Measurements from ENCODE around the gene DPEP3. TPM values are rescaled to one million over a fixed set of nuclear protein-coding genes. Genes with fewer than 3 reads are reported as not detected.
A peak's percentile ranks its signal among the peaks of the same experiment; 100 is the strongest.
"Not testable (repeated sequence)": the region's sequence is repeated elsewhere in the genome, so short reads cannot be mapped to it uniquely, and the experiment has no call there.

Gene DPEP3
- total RNA-seq, 1 donor from 2014 or later, result not detected

DNA sequence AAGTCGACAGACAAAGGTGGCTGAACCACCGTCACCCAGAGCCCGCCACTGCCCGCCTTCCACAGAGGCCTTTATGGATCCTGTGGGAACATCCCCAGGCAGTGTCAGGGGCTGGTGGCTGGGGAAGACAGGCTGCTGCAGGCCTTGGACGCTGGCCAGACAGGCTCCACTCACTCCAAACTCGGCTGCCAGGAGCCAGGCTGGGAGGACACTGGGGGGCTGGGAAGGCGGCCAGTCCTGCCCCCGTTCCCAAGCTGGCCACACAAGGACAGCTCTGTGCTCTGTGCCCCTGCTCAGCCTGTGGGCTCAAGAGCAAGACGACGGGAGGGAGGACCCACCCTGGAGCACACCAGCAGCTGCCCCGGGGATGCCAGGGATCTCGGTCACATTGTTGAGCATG, 28.8 kb downstream of the DPEP3 start:
- intact Hi-C loops (cut with micrococcal nuclease), result no loop called here
- DNase-seq (peak; percentile 89), ATAC-seq (peak; percentile 80)

GRCh38 chr16:67950335-67950843, 29.9 kb downstream of the DPEP3 start:
- intact Hi-C loops (cut with micrococcal nuclease), result no loop called here
- no peak for DNase-seq
- no peak for ATAC-seq

- DNase-seq, result no peak
- no peak for ATAC-seq
- intact Hi-C loops (cut with micrococcal nuclease), result no loop called here
Observed at GRCh38 chr16:67949645-67950044, 30.7 kb downstream of the DPEP3 start.

GRCh38 chr16:67948015-67948414, 32.3 kb downstream of the DPEP3 start:
- intact Hi-C loops (cut with micrococcal nuclease), result no loop called here
- DNase-seq (no peak), ATAC-seq (no peak)

GRCh38 chr16:67946966-67947558, 33.2 kb downstream of the DPEP3 start:
- intact Hi-C loops (cut with micrococcal nuclease), result no loop called here
- DNase-seq (no peak), ATAC-seq (no peak)

DNA sequence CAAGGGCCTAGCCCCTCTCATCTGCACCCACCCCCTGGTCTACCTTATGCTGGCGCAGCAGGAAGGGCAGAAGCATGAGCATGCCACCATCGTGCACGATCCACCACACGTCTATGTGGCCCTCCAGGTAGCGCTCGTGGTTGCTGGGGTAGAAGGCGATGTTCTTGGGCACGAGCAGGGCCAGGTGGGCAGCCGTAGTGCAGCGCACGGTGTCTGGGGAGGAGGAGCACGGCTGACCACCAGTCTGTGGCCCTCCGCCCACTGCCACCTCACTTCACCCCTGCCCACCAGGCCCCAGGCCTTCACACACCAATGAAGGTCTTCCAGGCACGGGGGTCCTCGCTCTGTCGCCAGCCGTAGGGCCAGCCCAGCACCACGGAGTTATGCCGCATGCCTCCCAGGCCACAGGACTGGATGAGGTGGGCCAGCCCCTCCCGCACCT, 34.1 kb downstream of the DPEP3 start:
- DNase-seq (no peak), ATAC-seq (no peak)
- intact Hi-C loops (cut with micrococcal nuclease), result no loop called here

GRCh38 chr16:67945392-67945933, 34.8 kb downstream of the DPEP3 start:
- intact Hi-C loops (cut with micrococcal nuclease), result no loop called here
- ATAC-seq (no peak), DNase-seq (no peak)

DNA sequence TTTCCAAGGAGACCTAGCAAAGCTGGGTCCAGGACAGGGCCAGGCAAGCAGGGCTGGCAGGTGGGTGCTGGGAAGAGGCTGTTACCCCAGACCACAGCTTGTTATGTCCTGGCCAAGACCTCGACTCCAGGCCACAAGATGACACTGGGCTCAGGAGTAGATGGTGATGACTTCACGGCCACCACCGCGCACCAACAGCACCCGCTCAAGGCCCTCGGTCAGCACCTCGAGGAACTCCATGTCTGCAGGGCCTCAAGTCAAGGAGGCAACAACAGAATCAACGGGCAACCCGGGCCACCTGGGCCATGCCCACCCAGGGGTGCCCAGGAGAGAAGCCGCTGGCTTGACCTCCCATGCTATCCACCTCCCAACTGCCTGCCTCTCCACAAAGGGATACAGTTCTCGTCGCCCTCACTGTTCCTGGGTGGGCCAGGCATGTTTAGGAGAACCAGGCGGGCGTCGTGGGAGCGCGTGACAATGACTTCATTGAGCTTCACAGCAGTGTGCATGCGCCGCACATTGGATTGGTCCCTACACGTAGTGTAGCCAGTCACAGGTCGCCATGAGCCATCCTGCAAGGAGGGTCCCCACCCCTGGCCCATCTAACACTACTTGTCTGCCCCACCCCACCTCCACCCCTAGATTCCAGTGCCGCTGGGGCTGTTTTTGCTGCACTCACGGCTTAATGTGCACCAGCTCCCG, 35.5 kb downstream of the DPEP3 start:
- intact Hi-C loops (cut with micrococcal nuclease), result no loop called here
- ATAC-seq (no peak), DNase-seq (no peak)

GRCh38 chr16:67943619-67944504, 36.4 kb downstream of the DPEP3 start, which contains the start of gene LCAT:
Gene LCAT (minus strand): TSS chr16:67944120. CDS start chr16:67944101, 19 bp downstream.
- DNase-seq (peak; percentile 80), ATAC-seq (peak; percentile 62)
- intact Hi-C loops (cut with micrococcal nuclease), result no loop called here

- DNase-seq (no peak), ATAC-seq (no peak)
- intact Hi-C loops (cut with micrococcal nuclease), result no loop called here
Observed at GRCh38 chr16:67943256-67943618, 37.1 kb downstream of the DPEP3 start.

- intact Hi-C loops (cut with micrococcal nuclease), result no loop called here
- DNase-seq (peak; percentile 76), ATAC-seq (peak; percentile 35)
Observed at GRCh38 chr16:67942510-67943255, 37.6 kb downstream of the DPEP3 start.

DNA sequence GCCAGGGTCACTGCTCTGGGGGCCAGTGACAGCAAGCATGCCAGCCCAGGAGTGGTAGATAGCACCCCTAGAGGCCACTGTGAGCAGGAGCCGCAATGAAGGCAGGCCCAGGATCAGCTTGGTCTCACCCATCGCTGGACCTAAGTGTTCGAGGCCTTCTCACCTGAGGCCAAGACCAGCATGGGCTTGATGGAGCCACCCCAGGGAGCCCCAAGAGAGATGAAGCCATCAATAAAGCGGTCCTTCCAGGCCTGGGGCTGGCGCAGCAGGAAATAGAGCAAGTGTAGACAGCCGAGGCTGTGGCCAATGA, 38.1 kb downstream of the DPEP3 start:
- intact Hi-C loops (cut with micrococcal nuclease), result no loop called here
- DNase-seq (no peak), ATAC-seq (peak; percentile 21)

GRCh38 chr16:67941469-67942199, 38.7 kb downstream of the DPEP3 start:
- intact Hi-C loops (cut with micrococcal nuclease), result no loop called here

GRCh38 chr16:67940446-67941089, 39.7 kb downstream of the DPEP3 start:
- intact Hi-C loops (cut with micrococcal nuclease), result no loop called here
- no peak for ATAC-seq
- no peak for DNase-seq

More at GRCh38 chr16:67941469-67942199, 38.7 kb downstream of the DPEP3 start:
- ATAC-seq (no peak), DNase-seq (no peak)

GRCh38 chr16:67939507-67940445, 40.5 kb downstream of the DPEP3 start:
- intact Hi-C loops (cut with micrococcal nuclease), result no loop called here
- no peak for ATAC-seq
- DNase-seq, result peak; percentile 80

GRCh38 chr16:67937713-67938112, 42.6 kb downstream of the DPEP3 start:
- ATAC-seq; DNase-seq; intact Hi-C loops (cut with micrococcal nuclease): not testable (repeated sequence)
